Measurements from ENCODE around the gene LARP1.
A peak's percentile ranks its signal among the peaks of the same experiment; 100 is the strongest.

DNA sequence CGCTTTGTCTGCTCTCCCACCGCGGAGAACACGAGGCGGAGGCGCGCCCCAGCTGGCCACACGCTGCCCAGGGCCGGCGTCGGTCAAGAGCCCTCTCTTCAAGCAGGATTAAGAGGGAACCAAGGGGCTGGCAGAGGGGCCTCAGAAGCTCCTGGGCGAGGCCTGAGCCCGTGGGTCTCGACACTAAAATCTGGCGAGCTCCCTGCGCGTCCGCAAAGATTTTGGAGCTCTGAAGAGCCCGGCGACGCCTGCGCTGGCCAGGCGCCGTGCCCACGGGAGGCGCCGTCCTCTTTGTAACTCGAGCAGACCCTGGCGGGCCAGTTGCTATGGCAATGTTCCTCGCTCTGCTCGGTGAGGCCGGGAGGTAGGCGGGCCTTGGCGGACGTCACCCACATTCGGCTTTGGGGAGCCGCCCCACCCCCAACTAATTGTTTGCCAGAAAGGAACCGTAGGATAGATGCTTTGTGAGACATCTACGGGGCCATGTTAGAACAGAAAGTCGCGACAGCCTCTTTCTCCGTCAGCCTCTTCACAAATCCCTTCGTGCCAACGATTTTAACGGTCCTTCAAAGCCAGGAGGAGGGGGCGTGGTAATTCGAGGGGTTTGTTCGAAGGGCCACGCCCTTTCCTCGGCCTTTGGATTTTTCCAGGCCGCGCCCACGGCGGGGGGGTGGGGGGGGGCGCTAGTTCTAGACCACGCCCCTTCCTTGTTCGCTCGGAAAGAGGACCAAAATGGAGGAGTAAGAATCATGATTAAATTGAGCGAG is 102.5 kb downstream of the LARP1 start:
- TF ChIP-seq POLR2A (IDR thresholded peaks at IDR 0.05): peak; percentile 70
- TF ChIP-seq, protein P1, sequence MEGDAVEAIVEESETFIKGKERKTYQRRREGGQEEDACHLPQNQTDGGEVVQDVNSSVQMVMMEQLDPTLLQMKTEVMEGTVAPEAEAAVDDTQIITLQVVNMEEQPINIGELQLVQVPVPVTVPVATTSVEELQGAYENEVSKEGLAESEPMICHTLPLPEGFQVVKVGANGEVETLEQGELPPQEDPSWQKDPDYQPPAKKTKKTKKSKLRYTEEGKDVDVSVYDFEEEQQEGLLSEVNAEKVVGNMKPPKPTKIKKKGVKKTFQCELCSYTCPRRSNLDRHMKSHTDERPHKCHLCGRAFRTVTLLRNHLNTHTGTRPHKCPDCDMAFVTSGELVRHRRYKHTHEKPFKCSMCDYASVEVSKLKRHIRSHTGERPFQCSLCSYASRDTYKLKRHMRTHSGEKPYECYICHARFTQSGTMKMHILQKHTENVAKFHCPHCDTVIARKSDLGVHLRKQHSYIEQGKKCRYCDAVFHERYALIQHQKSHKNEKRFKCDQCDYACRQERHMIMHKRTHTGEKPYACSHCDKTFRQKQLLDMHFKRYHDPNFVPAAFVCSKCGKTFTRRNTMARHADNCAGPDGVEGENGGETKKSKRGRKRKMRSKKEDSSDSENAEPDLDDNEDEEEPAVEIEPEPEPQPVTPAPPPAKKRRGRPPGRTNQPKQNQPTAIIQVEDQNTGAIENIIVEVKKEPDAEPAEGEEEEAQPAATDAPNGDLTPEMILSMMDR (IDR thresholded peaks at IDR 0.05): peak; percentile 1 to 25 (median 18)
